Body of pancreas (tissue), 4 donors: ENCODE results near the gene TUBB8.

Experiments
- POLR2A ChIP-seq, 3 donors: fragments of 450-650 bp; IDR thresholded peaks; one replicate each; pipeline ENCODE4 v1.6.1; 2016; ENCODE audit warnings: antibody characterized with exemption in 3 of 3, mild to moderate bottlenecking in 2 of 3
- TF ChIP-seq, protein P1 (sequence below), 7 experiments: fragments of 450-650 bp in 4 of 7; fragments of 200-600 bp in 3 of 7; sonication (generic) in 3 of 7; IDR thresholded peaks; one replicate each; pipeline ENCODE4 v1.5.1; 2016 to 2019; ENCODE audit warnings: antibody characterized with exemption in 7 of 7

DNA sequence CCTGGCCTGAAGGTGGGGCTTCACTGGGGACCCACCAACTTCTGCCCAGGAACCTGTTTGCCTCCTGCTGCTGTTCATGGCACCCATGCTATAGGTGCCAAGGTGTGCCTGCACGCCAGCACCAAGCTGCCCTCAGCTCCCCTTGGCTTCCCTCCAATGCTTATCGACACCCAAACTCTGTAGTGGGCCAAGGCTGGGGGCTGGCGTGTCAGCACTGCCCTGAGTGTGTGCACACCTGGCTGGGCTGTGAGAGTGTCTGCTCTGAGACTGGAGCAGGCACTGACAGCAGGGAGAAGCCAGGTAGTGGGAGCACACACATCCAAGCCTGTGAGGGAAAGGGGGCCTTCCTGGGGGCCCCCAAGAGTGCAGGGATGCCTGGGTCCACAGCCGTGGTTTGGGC is 43.1 kb upstream of the TUBB8 start:
- TF ChIP-seq, protein P1, sequence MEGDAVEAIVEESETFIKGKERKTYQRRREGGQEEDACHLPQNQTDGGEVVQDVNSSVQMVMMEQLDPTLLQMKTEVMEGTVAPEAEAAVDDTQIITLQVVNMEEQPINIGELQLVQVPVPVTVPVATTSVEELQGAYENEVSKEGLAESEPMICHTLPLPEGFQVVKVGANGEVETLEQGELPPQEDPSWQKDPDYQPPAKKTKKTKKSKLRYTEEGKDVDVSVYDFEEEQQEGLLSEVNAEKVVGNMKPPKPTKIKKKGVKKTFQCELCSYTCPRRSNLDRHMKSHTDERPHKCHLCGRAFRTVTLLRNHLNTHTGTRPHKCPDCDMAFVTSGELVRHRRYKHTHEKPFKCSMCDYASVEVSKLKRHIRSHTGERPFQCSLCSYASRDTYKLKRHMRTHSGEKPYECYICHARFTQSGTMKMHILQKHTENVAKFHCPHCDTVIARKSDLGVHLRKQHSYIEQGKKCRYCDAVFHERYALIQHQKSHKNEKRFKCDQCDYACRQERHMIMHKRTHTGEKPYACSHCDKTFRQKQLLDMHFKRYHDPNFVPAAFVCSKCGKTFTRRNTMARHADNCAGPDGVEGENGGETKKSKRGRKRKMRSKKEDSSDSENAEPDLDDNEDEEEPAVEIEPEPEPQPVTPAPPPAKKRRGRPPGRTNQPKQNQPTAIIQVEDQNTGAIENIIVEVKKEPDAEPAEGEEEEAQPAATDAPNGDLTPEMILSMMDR (IDR thresholded peaks at IDR 0.05), result no peak
- no peak for TF ChIP-seq POLR2A (IDR thresholded peaks at IDR 0.05)
